Lower leg skin (tissue), 4 donors: Measurements from ENCODE around the gene MFSD6. TPM values are rescaled to one million over a fixed set of nuclear protein-coding genes. Genes with fewer than 3 reads are reported as not detected.

Experiments used
- DNase-seq, 2 donors: peaks; one replicate each; pipeline ENCODE4 v3.0.0-alpha.2; 2019; ENCODE audit warnings: low spot score in 2 of 2
- H3K4me3 ChIP-seq: fragments of 200-600 bp; sonication (generic); 2 replicates; pipeline ENCODE4 v1.5.1; 2017; ENCODE audit warnings: mild to moderate bottlenecking, low read depth; ENCODE audit not compliant: poor library complexity, severe bottlenecking
- POLR2A ChIP-seq, 2 donors: fragments of 450-650 bp; IDR thresholded peaks; one replicate each; pipeline ENCODE4 v1.6.1; 2016 to 2017; ENCODE audit warnings: antibody characterized with exemption in 2 of 2, mild to moderate bottlenecking in 1 of 2, moderate library complexity in 1 of 2
- WGBS, 2 donors: methylation state at CpG; one replicate each; pipeline ENCODE4 v1.1.5; 2018; 5-methylcytosine and 5-hydroxymethylcytosine counted together
- intact Hi-C: fragments of 100-400 bp; cut with DNase I; formaldehyde crosslinking; loops from one replicate; pipeline ENCODE4 v1.15.0; 2023; ENCODE audit warnings: low total_unique reads
- total RNA-seq, 4 donors: library from RNA; depleted of rRNA; stranded (reverse); fragments of >200 nt; gene quantifications; one replicate each; pipeline ENCODE4 v1.1.0, GENCODE V29; 2016
- TF ChIP-seq, protein P1 (sequence below), 3 donors: fragments of 450-650 bp; IDR thresholded peaks; one replicate each; pipeline ENCODE4 v1.5.1; 2016; ENCODE audit warnings: antibody characterized with exemption in 3 of 3, mild to moderate bottlenecking in 3 of 3, moderate library complexity in 2 of 3

Gene MFSD6
- total RNA-seq, 4 donors from 2014 or later = 184 to 265 (median 208) TPM

DNA sequence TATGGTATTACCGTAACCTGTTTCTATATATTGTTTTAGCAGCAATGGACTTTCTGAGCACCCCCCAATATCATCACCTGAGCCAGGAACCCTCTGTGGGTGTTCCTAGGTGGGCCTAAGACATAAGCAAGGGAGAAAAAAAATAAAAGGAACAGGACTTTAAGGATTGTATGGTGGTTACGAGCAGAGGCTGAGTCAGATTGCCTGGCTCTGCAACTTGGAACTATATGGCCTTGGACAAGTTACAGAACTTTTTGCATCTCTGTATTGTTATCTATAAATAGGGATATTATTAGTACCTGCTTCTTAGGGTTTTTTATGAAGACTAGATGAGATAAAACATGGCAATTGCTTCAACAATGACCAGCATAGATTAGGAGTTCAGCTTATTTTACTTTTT is 34.9 kb downstream of the MFSD6 start:
- no peak overlapping the region for H3K4me3 ChIP-seq
- DNase-seq = no peak
- 66 to 67% methylated on average over 2 of the region's 2 CpGs for WGBS, 2 donors
- intact Hi-C loops = no loop called here
- no peak for TF ChIP-seq POLR2A (IDR thresholded peaks at IDR 0.05)
- TF ChIP-seq, protein P1, sequence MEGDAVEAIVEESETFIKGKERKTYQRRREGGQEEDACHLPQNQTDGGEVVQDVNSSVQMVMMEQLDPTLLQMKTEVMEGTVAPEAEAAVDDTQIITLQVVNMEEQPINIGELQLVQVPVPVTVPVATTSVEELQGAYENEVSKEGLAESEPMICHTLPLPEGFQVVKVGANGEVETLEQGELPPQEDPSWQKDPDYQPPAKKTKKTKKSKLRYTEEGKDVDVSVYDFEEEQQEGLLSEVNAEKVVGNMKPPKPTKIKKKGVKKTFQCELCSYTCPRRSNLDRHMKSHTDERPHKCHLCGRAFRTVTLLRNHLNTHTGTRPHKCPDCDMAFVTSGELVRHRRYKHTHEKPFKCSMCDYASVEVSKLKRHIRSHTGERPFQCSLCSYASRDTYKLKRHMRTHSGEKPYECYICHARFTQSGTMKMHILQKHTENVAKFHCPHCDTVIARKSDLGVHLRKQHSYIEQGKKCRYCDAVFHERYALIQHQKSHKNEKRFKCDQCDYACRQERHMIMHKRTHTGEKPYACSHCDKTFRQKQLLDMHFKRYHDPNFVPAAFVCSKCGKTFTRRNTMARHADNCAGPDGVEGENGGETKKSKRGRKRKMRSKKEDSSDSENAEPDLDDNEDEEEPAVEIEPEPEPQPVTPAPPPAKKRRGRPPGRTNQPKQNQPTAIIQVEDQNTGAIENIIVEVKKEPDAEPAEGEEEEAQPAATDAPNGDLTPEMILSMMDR (IDR thresholded peaks at IDR 0.05) = no peak

DNA sequence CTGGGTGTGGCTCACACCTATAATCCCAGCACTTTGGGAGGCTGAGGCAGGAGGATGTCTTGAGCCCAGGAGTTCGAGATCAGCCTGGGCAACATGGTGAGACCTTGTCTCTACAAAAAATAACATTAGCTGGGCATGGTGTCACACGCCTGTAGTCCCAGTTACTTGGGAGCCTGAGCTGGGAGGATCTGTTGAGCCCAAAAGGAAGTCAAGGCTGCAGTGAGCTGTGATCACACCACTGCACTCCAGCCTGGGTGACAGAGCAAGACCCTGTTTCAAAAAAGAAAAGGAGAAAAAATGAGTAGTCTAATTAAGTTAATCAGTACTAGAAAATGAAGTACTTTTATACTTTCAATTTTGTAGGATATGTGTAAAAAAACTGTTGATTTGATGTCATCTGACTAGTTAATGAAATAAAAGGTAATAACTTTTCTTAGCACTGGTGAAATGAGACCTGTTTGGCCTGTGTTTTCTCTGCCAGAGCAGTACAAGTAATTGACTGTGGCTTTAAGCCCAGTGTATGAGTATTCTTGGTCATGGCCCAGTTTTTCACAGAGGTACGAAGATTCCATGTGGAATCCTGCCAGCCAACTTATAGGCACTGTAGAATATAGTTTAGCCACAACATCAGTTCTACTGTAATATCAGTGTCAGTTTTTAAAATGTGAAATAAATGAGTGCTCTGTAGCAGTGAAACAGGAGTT is 35.8 kb downstream of the MFSD6 start:
- peak in 1 of 2 donors; percentile 32 for DNase-seq
- no peak overlapping the region for H3K4me3 ChIP-seq
- TF ChIP-seq, protein P1 (IDR thresholded peaks at IDR 0.05) = no peak
- TF ChIP-seq POLR2A (IDR thresholded peaks at IDR 0.05) = no peak
- 44 to 50% methylated on average over 3 of the region's 3 CpGs for WGBS, 2 donors
- intact Hi-C loops = no loop called here

DNA sequence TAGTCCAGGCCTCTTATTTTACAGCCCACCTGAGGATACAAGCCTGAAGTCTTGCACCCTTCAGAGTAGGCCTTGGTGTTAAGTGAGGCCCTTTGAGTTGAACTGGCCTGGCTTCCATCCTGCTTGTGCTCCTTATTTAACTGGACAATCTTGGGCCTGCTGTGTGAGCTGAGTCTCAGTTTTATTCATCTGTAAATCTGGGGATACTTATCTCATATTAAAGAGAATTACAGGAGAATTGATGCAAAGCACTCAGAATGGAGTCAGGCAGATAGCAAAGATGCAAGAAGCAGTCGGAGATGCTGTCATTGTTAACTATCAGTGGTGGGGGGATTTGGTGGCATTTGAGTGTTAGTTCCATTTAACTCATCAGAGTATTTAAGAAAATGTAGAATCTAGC is 36.8 kb downstream of the MFSD6 start:
- intact Hi-C loops = no loop called here
- H3K4me3 ChIP-seq = no peak overlapping the region
- WGBS, 2 donors = 93 to 94% methylated on average over 1 of the region's 1 CpG
- no peak for TF ChIP-seq POLR2A (IDR thresholded peaks at IDR 0.05)
- TF ChIP-seq, protein P1 (IDR thresholded peaks at IDR 0.05) = no peak
- no peak for DNase-seq

DNA sequence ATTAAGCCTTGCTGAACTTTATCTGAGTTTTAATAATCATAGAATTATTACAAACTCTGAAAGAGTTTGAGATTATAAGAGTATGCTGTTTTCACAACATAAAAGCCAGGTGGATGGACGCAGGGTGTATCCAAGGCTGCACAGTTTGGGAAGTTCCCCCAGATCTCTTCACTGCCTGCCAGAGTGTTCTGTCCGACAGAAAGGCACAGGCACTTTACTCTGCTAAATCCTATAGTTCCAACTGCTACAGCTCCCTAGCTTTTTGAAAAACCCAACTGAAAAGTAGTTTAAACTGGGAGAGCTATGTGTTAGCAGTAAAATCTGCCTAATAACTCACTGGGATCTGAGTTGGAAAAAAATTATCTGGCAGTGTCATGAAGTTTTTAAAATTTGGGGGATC is 38.0 kb downstream of the MFSD6 start:
- no peak for DNase-seq
- WGBS, 2 donors = 67 to 73% methylated on average over 2 of the region's 2 CpGs
- intact Hi-C loops = no loop called here

DNA sequence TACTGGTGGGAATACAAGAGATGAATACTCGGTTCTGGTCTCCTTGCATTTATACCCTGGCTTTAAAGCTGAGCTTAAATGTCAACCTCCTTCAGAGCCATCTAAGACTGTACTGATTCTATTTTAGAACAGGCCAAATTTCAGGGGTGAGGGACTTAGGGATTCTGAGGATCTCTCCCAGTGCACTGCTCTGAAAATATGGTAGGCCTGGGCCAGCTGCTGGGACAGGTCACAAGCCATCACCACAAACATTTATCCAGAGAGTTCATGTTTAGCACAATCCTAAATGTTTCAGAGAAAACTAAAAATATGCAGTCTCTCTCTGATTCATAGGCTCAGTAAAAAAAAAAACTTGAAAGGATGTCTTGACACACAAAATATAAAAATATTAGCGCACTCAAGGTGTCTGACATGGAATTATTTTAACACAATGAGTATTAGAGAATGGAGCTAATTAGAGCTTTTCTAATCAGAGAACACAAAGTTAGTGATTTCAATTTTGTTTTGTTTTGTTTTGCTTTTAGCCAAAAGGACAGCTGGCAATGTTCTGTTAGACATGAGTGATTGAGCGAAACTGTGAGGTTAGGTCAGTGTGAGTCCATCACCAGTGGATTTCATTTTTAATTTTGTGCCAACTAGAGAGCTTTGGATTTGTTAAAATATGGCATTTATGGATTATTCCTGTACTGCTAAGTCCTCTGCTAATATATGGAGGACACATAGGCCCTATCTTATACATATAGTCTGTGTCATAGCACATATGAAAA is 38.8 kb downstream of the MFSD6 start:
- 84 to 85% methylated on average over 3 of the region's 3 CpGs for WGBS, 2 donors
- no peak for DNase-seq
- TF ChIP-seq POLR2A (IDR thresholded peaks at IDR 0.05) = no peak
- TF ChIP-seq, protein P1 (IDR thresholded peaks at IDR 0.05) = no peak
- intact Hi-C loops = no loop called here
- no peak overlapping the region for H3K4me3 ChIP-seq

More for the DNA sequence above, 38.0 kb downstream of the MFSD6 start:
- no peak overlapping the region for H3K4me3 ChIP-seq
- no peak for TF ChIP-seq POLR2A (IDR thresholded peaks at IDR 0.05)
- TF ChIP-seq, protein P1 (IDR thresholded peaks at IDR 0.05) = no peak
